HCT116 (cell line): ENCODE results near the gene PANK1.

Experiments used
- CEBPB ChIP-seq: IDR thresholded peaks from 2 replicates; pipeline ENCODE4 v1.6.1; 2012; ENCODE audit warnings: low read depth
- EZH2 ChIP-seq: fragments of 200-600 bp; sonication (generic); IDR thresholded peaks from 2 replicates; pipeline ENCODE4 v1.6.1; 2017; ENCODE audit warnings: antibody characterized with exemption, mixed run types
- EZH2phosphoT487 ChIP-seq: fragments of 200-600 bp; IDR thresholded peaks from 2 replicates; pipeline ENCODE4 v1.6.1; 2018; ENCODE audit warnings: antibody characterized with exemption, borderline replicate concordance
- JUND ChIP-seq: IDR thresholded peaks from 2 replicates; pipeline ENCODE4 v1.6.1; 2012
- MAX ChIP-seq: IDR thresholded peaks from 2 replicates; pipeline ENCODE4 v1.6.1; 2012
- POLR2A ChIP-seq: IDR thresholded peaks from 2 replicates; pipeline ENCODE4 v1.7.0; 2011; ENCODE audit warnings: borderline replicate concordance; ENCODE audit not compliant: insufficient read depth, insufficient read length; ENCODE audit errors: extremely low read depth
- POLR2AphosphoS5 ChIP-seq: IDR thresholded peaks from 2 replicates; pipeline ENCODE4 v1.6.1; 2011; ENCODE audit warnings: mild to moderate bottlenecking, low read depth, low read length, moderate library complexity
- RAD21 ChIP-seq: IDR thresholded peaks from 2 replicates; pipeline ENCODE4 v1.6.1; 2012; ENCODE audit warnings: low read depth, mild to moderate bottlenecking
- SP1 ChIP-seq: IDR thresholded peaks from 2 replicates; pipeline ENCODE4 v1.6.1; 2012; ENCODE audit warnings: low read depth
- YY1 ChIP-seq: IDR thresholded peaks from 2 replicates; pipeline ENCODE4 v1.6.1; 2011; ENCODE audit warnings: low read length, low read depth, moderate library complexity, mild to moderate bottlenecking; ENCODE audit not compliant: insufficient replicate concordance; ENCODE audit errors: extremely low read depth
- ZNF274 ChIP-seq: fragments of 200-500 bp; sonication (Bioruptor generic); IDR thresholded peaks from 2 replicates; pipeline ENCODE4 v1.6.1; 2014; ENCODE audit warnings: mild to moderate bottlenecking, low read depth, low read length, inconsistent platforms
- TF ChIP-seq, protein P1 (sequence below), 3 experiments: fragments of 200-600 bp in 1 of 3; sonication (generic) in 1 of 3; IDR thresholded peaks in 2 of 3; conservative IDR thresholded peaks in 1 of 3; 2 replicates each; pipeline ENCODE4 v1.5.1; 2012 to 2017; ENCODE audit warnings: low read depth in 2 of 3, low read length in 2 of 3, antibody characterized with exemption in 1 of 3, borderline replicate concordance in 1 of 3, control low read depth in 1 of 3, mild to moderate bottlenecking in 1 of 3, mixed read lengths in 1 of 3, mixed run types in 1 of 3, moderate library complexity in 1 of 3; ENCODE audit not compliant: insufficient read depth in 1 of 3
- TF ChIP-seq, protein P2 (sequence below): IDR thresholded peaks from 2 replicates; pipeline ENCODE4 v1.6.1; 2011; ENCODE audit warnings: mild to moderate bottlenecking, low read length, moderate library complexity; ENCODE audit not compliant: insufficient replicate concordance; ENCODE audit errors: extremely low read depth

DNA sequence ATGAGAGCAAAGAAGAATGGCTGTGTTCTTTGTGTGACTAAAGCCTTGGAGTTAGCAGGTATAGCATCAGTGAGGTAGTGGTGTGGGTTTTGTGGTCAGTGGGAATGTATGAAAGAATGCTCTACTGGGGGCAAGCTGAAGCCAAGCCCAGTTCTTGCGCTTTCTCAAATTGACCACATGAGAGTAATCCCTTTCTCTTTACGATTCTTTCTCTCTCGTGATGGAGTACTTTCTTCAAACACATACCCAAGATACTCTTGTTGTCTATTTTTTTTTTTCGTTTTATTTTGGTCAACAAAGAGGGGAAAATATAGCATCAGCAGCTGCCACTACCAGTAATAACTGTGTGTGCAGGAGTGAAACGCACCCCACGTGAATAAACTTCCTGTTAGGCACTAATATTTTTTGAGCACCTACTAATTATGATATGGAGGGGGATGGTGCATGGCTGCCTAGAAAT, 8.4 kb upstream of the PANK1 start:
- TF ChIP-seq, protein P1, sequence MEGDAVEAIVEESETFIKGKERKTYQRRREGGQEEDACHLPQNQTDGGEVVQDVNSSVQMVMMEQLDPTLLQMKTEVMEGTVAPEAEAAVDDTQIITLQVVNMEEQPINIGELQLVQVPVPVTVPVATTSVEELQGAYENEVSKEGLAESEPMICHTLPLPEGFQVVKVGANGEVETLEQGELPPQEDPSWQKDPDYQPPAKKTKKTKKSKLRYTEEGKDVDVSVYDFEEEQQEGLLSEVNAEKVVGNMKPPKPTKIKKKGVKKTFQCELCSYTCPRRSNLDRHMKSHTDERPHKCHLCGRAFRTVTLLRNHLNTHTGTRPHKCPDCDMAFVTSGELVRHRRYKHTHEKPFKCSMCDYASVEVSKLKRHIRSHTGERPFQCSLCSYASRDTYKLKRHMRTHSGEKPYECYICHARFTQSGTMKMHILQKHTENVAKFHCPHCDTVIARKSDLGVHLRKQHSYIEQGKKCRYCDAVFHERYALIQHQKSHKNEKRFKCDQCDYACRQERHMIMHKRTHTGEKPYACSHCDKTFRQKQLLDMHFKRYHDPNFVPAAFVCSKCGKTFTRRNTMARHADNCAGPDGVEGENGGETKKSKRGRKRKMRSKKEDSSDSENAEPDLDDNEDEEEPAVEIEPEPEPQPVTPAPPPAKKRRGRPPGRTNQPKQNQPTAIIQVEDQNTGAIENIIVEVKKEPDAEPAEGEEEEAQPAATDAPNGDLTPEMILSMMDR (IDR thresholded peaks at IDR 0.05 in 2 of 3, conservative IDR thresholded peaks at IDR 0.05 in 1 of 3; ENCODE audit: borderline replicate concordance in 1 of 3, insufficient read depth in 1 of 3, low read depth in 2 of 3, low read length in 2 of 3) = no peak
- TF ChIP-seq EZH2 (no peak), MAX (no peak), YY1 (no peak), RAD21 (no peak), POLR2A (no peak), POLR2AphosphoS5 (no peak), EZH2phosphoT487 (no peak), SP1 (no peak), CEBPB (no peak), JUND (no peak), ZNF274 (no peak)
- TF ChIP-seq, protein P2, sequence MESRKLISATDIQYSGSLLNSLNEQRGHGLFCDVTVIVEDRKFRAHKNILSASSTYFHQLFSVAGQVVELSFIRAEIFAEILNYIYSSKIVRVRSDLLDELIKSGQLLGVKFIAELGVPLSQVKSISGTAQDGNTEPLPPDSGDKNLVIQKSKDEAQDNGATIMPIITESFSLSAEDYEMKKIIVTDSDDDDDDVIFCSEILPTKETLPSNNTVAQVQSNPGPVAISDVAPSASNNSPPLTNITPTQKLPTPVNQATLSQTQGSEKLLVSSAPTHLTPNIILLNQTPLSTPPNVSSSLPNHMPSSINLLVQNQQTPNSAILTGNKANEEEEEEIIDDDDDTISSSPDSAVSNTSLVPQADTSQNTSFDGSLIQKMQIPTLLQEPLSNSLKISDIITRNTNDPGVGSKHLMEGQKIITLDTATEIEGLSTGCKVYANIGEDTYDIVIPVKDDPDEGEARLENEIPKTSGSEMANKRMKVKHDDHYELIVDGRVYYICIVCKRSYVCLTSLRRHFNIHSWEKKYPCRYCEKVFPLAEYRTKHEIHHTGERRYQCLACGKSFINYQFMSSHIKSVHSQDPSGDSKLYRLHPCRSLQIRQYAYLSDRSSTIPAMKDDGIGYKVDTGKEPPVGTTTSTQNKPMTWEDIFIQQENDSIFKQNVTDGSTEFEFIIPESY = no peak
